Measurements from ENCODE around the gene CCNYL1. TPM values are rescaled to one million over a fixed set of nuclear protein-coding genes. Genes with fewer than 3 reads are reported as not detected.

Gene CCNYL1
- 16.1 to 20.7 TPM (median 17.5 TPM) in 5 replicates for total RNA-seq (2022; extraction: Qiagen RNA extraction)

GRCh38 chr2:207710814-207711740, at the start of gene CCNYL1:
Gene CCNYL1, plus strand, starts transcription at chr2:207711640. Its CDS starts 257 bp downstream, at chr2:207711897.

Other genes starting within 250 kb of the CCNYL1 start
- gene CREB1, start 181.7 kb upstream of the CCNYL1 start, total RNA-seq (2022; extraction: Qiagen RNA extraction) = 17.3 to 25.3 TPM (median 24.1 TPM) in 5 replicates
- gene METTL21A, start 86.2 kb upstream of the CCNYL1 start, total RNA-seq (2022; extraction: Qiagen RNA extraction) = 20.6 to 24.6 TPM (median 22.7 TPM) in 5 replicates
- 2.6 to 3.1 TPM (median 3.0 TPM) in 5 replicates for gene FZD5, start 58.3 kb downstream of the CCNYL1 start, total RNA-seq (2022; extraction: Qiagen RNA extraction)